ENCODE measurements around the gene SLC5A10.

DNA sequence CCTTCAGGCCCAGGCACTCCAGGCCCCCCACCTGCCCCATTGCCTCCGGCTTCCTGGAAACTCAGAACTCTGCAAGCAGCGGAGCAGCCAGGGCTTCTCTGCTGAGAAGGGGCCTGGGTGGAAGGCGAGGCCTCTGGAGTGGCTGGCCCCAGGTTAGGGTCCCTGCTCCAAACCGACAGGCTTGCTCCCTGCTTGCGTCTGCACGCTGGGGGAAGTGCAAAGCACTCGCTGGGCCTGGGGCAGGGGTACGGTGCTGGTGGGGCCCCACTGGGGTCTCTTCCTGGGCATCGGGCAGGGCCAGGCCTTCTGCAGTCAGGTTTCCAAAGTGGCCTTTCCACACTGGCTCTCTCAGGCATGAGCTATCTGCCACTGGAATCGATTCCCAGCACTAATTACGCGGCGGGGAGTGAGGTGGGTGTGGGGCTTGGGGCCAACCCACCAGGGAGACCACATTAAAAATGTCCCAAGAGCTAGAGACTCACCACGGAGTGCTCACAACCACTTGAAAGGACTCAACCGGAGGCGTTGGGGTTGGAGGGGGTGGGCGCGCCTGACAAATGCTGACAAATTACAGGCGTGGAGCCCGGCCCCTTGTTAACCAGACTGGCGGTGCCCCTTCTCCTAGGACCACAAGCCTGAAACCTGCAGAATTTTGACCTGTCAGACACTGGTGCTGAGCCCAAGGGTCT is 34.7 kb downstream of the SLC5A10 start:
- TF ChIP-seq, protein P1, sequence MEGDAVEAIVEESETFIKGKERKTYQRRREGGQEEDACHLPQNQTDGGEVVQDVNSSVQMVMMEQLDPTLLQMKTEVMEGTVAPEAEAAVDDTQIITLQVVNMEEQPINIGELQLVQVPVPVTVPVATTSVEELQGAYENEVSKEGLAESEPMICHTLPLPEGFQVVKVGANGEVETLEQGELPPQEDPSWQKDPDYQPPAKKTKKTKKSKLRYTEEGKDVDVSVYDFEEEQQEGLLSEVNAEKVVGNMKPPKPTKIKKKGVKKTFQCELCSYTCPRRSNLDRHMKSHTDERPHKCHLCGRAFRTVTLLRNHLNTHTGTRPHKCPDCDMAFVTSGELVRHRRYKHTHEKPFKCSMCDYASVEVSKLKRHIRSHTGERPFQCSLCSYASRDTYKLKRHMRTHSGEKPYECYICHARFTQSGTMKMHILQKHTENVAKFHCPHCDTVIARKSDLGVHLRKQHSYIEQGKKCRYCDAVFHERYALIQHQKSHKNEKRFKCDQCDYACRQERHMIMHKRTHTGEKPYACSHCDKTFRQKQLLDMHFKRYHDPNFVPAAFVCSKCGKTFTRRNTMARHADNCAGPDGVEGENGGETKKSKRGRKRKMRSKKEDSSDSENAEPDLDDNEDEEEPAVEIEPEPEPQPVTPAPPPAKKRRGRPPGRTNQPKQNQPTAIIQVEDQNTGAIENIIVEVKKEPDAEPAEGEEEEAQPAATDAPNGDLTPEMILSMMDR (IDR thresholded peaks at IDR 0.05) = no peak
- TF ChIP-seq POLR2A (IDR thresholded peaks at IDR 0.05) = no peak
